GM19025 (cell line): ENCODE data around the gene PLA2G2E.

ENCODE experiments used
- ATAC-seq: cut with Tn5 transposase; IDR thresholded peaks from one replicate; pipeline ENCODE4 v1.9.1; 2021; ENCODE audit warnings: mild to moderate bottlenecking, low read depth, moderate library complexity; ENCODE audit not compliant: unreplicated experiment

The PLA2G2E gene, protein sequence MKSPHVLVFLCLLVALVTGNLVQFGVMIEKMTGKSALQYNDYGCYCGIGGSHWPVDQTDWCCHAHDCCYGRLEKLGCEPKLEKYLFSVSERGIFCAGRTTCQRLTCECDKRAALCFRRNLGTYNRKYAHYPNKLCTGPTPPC

DNA sequence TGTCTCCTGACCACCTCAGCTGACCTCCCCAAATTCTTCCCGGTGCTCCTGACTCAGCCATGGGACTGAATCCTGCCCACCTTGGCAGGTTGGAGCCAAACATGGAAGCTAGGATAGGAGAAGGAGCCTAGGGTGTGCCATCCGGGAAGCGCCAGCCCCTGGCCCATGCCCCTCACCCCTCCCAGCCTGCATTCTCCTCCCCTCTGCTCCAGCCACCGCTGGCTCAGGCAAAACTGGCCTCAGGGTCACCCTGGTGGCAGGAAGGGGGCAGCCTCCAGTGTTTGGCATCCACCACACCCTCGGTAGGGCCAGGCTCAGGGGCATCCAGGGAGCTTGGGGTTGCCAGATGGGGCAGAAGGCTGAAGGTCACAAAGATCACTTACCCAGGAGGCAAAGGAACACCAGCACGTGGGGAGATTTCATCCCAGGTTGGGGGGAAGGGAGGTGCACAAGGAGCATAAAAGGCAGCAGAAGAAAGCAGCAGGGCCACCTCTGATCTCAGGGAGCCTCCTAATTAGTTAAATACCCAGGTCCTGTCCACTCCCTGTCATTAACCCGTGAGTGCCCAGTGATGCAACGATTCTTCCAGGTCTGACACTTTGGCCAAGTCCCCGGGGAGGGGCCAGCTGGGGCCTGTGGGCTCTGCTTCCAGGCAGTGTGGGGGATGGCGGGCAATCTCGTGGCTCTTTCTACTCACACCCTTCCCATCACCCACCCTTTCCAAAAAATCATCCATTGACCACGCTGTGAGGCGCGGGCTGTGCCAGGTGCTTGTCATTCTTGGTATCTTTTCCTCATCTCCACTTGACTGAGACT, at the start of gene PLA2G2E:
TSS of gene PLA2G2E (minus strand) at position 481 of the 816 bp plus-strand sequence. CDS start at position 423, 58 bp downstream.
- no peak for ATAC-seq

DNA sequence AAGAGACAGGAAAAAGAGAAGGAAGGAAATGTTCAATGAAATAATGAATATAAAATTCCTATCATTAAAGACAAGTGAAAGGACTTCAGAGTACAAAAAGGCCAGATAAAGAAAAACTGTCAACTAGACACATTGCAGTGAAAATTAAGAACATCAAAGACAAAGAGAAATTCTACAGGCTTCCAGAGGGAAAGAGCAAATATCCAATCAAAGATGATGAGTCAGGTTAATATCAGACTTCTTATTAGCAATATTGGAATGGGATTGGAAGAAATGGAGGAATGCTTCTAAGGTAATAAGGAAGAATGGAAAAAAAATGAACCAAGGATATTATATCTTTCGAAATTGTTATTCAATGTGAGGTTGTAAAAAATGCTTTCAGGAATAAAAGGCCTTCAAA, 48.2 kb upstream of the PLA2G2E start:
- no peak for ATAC-seq

DNA sequence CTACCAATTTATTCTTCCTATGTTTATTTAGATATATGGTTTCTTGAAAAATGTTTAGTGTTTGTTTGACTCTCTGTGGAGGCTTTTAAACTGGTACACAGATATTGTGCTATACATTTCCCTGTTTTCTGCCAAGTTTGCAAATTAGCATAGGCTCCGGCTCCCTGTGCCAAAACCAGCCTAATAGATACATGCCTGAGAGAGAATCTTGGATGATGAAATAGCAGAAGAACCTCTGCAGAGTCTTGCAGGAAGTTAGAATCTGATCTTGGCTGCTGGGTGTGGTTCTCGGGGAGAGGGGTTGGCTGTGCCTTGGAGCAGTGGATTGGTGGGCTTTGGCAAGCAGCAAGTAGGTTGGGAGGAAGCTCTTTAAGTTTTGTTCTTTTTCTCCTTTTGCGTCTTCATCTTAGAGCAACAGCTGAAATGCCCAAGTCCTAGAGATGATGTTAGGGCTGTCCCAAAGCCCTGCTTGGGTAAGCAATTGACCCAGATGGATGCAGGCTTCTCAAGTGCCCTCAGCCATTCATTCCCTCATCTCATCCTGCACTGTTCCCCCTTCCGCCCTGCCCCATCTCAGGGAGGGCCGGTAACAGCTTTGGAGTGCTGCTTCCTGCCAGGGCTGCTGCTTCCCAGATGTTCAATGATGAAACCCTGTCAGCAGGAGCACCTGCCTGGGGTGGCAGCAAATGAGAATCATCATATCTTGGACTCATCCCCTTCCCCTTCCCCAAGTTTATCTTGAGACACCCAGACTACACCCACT, 46.7 kb upstream of the PLA2G2E start:
- ATAC-seq, result no peak

DNA sequence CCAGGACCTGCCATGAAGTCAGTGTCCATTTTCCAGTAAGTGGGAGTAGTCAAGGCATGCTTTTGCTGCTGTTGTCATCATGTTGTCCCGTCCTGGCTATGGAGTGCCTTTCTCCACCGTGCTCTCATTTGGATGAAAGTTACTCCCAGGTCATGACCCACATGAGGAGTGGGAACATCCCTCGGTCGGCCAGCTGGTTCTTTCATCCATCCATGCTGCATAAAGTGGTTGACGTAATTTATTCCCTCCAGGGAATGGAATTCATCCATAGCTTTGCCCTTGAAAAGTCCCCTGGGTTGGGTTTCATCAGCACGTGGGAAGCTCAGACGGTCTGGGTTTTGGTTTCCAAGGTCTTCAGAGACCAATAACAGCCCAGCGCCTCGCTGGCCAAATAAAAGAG, 44.4 kb upstream of the PLA2G2E start:
- ATAC-seq, result no peak

DNA sequence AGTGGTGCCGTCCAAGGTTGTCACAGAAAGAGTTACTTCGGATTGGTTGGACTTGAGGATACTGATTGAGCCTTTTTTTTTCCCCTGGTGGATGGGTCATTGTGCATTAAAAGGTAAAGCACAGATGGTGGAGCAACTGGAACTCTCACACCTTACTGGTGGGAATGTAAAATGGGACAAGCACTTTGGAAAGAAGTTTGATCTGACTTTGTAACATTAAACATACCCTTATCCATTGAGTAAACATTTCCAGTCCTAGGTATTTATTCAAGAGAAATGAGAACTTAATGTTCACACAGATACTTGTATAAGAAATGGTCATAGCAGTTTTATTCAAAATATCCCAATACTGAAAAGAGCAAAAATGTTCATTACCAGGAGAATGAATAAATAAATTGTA, 41.1 kb upstream of the PLA2G2E start:
- ATAC-seq, result no peak

DNA sequence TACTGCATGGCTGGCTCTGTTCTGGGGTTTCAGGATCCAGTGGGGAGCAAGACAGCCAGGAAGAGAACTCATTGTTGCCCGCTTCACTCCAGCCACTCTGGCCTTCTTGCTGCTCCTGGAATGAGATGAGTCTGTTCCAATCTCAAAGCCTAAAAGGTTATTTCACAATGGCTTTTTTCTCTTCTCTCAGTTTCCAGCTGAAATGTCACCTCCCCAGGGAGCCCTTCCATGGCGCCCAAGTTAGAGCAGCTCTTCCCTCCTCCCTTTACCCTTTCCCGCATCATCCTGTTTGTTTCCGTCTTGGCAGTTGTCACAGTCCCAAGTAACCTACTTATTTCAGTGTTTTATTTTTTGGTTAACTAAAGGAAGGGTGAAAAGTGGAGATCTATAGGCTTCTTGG, 40.2 kb upstream of the PLA2G2E start:
- no peak for ATAC-seq

DNA sequence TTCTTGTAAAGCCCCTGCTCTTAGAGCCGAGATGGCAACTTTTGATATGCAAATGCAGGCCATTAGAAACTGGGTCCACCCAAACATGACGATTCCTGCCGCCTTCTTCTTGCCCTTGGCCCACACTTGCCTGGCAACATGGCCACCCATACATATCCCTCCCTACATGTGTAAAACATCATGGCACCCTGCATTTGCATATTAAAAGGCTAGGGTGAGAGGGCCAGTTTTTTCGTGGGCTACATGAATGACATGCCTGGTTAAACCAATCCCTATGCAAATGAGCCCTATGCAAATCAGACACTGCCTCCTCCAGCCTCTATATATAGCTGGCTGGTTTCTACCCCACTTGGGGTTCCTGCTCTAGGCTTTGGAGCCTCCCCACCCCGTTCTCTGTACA, 37.2 kb upstream of the PLA2G2E start:
- ATAC-seq, result no peak

DNA sequence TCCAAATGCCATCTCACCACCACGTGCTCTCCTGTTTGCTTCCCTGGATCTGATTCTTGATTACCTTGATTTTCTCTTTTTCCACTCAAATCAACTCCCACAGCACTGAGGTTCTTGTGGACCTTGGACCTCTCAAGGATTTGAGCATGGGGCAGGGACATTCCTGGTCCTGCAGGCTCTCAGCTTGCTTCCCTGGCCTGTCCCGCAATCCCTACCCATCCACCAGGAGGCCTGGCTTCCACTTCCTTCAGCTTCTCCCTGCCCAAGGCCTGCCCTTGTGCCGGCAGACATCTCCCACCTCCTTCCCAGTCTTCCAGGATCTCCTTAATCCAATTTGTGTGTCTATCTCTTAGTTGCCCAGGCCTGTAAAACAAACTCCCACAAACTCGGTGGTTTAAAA, 34.4 kb upstream of the PLA2G2E start:
- no peak for ATAC-seq

DNA sequence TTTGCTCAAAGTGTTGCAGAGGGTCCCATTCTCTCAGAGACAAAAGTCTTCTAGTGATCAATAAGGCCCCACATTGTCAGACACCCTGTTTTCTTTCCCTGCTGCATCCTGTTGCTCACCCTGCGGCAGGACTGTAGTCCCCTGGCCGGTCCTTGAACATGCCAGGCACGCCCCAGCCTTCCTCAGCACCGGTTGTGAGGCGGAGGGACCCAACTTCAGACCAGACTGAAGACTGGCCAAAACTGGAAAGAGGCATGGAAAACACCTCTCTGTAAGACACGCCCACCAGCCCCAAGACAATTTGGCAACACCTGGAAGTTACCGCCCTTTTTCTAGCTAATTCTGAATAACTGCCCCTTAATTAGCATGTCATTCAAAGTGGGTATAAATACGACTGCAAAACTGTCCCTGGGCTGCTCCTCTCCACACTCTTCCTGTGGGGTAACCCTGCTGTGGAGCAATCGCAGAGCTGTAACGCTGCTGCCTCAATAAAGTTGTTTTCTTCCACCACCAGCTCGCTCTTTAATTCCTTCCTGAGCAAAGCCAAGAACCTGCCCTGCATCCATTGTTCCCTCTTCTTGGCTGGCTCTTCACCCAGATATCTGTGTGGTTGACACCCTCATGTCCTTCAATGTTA, 32.2 kb upstream of the PLA2G2E start:
- ATAC-seq, result no peak

DNA sequence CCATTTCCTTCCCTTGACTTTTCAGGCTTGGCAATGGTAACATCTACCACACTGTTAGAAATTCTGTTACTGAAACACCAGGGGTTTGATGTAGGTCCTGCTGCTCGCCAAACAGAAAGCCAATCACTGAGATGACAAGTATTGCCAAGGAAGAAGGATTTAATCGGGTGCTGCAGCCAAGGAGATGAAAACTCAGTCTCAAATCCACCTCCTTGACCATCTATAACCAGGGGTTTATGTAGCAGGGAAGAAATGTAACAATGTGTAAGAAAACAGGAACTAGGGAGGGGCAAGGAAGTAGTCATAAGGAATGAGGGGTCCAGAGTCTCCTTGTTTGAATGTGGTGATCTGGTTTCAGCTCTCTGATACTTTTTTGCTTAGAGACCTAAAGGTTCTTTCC, 30.6 kb upstream of the PLA2G2E start:
- no peak for ATAC-seq

DNA sequence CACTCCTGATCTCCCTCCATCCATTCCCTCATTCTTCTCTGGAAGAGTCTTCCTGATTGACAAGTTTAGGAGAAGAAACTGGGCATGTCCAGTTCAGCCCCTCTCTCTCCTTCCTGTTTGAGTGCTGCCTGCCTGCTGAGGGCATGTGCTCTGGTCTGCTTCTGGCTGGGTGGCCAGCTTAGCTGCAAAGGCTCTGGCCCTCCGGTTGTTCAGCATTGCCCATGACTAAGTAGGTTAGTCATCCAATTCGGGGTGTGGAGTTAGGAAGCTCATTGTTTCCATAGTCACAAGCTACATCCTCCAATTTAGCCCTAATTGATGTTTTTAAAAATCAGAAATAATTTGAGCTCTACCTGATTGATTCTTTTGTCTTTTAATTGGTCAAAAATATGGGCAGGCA, 25.6 kb upstream of the PLA2G2E start:
- no peak for ATAC-seq

DNA sequence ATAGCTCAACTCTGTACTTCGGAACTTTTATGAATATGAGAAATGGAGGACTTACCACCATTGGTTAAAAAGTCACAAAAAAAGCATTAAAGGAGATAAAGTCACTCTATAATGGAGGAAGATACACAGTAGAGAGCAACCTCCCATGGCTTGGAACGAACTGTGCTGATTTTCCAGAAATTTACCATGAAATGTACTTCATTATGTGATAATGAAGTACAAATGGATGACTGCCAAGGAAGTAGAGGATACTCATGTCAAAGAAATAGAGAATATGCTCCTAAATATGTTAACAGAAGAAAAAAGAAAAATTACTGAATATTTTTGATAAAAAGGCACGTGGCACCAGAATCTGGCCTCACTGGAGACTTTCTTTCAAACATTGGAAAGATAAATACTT, 23.6 kb upstream of the PLA2G2E start:
- ATAC-seq, result no peak

DNA sequence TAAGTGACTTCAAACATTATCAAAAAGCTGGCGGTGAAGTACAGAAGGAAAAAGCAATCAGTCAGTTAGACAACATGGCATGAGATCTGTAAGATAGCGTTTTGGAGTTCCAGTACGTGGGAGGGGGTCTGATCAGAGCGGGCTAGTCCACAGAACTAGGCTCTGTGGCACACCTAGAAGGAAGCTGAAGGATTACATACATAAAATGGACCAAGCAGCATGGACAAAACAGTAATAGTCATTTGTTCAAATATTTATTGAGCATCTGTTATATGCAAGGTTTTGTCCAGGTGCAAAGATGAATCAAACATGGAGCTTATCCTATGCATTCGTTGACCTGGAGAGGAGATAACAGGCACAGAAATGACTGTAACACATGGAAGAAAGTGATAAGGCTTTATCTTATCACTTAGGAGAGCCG, 22.9 kb upstream of the PLA2G2E start:
- no peak for ATAC-seq

DNA sequence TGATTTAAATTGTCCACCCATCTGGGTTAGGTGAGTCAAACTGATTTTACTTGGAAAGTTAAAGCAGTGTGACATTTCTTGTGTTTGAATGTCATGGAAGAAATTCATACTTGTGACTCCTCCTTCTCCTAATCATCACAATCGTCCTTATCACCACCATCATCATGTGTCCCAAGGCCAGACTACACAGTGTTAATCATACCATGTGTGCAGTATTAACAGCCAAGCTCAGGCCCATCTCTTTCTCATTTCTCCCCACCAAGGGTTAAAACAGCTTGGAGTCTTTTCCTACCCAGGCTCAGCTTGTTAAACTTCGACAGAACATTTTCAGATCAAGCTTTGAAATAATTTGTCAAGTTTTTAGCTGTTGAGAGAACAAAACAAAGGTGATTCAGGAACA, 22.5 kb upstream of the PLA2G2E start:
- no peak for ATAC-seq

DNA sequence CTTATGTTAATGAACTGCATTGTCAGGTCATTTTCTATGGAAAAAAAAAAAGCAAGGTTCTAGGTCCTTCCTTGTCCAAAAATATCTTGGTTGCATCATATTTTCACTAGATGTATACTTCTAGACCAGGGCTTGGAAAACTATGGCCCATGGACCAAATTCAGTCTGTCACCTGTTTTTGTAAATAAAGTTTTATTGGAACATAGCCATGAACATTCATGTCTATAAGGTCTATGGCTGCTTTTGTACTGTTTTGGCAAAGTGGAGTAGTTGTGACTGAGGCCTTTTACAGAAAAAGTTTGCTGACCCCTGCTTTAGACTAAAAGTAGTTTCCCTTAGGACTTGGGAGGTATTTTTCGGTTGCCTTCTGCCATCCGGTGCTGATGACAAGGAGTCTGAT, 19.2 kb upstream of the PLA2G2E start:
- ATAC-seq, result no peak

DNA sequence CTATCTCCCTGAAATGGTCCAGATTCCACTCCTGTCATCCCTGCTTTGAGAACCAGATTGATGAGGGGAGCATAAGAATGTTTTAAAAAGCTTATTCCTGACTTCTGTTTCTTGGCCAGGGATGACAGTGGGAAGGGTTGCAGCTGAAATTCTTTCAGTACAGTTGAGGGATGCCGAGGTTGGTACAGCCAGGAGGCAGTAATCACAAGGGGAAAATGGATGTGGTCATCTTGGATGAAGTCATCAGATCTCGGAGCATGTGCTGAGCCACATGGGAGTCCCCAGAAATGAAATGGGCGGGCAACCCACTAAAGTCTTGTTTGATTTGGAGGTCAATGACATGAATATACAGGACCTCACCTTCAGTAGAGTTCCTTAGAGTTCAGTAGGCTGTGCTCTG, 18.7 kb upstream of the PLA2G2E start:
- ATAC-seq, result no peak

DNA sequence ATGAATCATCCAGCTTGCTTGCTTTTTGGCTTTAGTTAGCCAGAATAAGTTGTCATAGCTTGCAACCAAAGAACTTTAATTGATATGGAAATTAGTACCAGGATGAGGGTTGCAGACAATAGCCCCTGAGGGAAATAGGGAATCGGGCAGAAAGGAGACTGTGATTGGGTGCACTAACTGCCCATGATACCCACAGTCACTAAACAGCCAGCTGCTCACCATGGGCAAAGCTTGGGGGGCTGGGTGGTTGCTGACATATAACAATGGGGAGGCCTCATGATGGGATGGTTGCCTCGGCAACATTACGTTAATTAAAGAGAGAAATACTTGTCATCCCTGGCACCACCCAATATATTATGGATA, 17.8 kb upstream of the PLA2G2E start:
- no peak for ATAC-seq

DNA sequence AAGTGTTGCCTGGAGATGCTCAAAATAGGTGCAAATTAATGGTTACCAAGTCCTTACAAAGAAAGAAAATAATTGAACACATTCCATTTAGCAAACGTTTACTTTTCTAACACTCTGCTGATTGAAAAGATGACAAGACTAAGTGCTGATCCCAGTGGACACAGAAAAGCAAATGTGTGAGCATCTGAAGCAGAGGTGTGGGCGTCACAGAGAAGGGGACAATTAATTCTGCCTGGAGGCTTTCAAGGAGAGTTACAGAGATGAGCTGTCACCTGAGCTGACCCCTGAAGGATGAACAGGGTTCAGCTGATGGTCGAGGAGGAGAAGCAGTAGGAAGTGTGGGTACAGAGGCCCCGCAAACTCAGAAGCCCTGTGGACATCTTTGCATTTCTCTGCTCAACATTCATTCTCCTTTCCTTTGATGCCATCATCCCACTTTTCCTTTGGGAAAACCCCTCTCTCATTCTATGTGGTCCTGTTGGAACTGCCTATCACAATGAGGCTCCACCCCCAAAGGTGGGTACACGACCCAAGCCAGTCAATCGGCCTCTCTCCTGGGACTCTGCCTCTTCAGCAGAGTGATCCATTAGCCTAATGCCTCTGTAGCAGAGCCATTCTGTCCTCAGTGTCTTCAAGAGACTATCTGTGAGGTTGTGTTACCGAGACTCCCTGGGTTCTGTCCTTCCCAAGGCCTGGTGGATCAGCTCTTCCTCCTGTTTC, 17.2 kb upstream of the PLA2G2E start:
- no peak for ATAC-seq

DNA sequence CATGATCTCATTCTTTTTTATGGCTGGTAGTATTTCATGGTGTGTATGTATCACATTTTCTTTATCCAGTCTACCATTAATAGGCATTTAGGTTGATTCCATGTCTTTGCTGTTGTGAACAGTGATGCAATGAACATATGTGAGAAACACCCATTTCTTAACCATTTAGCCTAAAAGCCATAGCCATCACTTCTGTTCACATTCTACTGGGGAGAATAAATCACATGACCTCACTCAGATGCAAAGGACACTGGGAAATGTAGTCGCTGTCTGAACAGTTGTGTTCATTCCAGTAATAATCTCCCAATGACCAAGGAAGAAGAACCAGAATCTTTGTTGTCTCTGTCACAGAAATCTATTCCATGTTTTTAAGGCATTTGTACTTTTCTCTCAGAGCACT, 15.1 kb upstream of the PLA2G2E start:
- no peak for ATAC-seq

DNA sequence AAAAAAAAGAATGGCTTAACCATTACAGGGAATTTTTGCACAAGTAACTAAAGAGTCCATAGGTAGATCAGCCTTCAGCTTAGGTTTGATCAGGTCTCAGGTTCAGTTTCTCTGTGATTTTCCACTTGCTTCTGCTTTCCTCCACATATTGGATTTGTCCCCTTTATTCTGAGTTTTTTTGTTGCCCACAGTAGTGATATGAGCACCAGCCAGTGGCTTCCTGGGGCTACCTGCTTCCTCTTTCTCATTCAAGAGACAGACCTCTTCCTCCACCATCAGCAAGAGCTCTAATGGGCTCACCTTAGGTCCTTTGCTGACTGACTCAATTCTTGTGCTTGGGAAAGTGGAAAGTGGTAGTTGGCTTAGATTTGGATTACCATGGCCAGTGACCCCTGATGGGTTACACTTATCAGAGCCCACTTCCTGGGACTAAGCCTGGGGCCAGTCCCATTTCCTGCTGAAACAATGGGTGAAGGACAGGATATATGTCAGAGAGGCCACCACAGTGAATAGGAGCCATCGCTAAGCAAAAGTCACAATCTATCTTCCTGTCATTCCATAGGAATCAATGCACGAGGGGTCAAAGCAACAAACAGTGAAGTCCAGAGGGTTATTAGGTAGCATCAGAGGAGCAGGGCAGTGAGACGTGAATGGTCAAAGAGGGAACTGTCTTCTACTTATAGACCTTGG, 12.8 kb upstream of the PLA2G2E start:
- no peak for ATAC-seq
